Ascending aorta (tissue), 2 donors: ENCODE results near the gene VPS18. TPM values are rescaled to one million over a fixed set of nuclear protein-coding genes. Genes with fewer than 3 reads are reported as not detected.

ENCODE experiments used
- DNase-seq, 2 donors: peaks; one replicate each; pipeline ENCODE4 v3.0.0-alpha.2; 2019; ENCODE audit warnings: low spot score in 2 of 2
- H3K27ac ChIP-seq, 2 donors: fragments of 200-600 bp; sonication (generic); one replicate each; pipeline ENCODE4 v1.5.1; 2016 to 2017; ENCODE audit warnings: mild to moderate bottlenecking in 1 of 2
- H3K27me3 ChIP-seq: fragments of 200-600 bp; sonication (generic); one replicate; pipeline ENCODE4 v1.5.1; 2017
- H3K36me3 ChIP-seq, 2 donors: fragments of 200-600 bp; sonication (generic); one replicate each; pipeline ENCODE4 v1.5.1; 2016
- H3K4me1 ChIP-seq, 2 donors: fragments of 200-600 bp; sonication (generic); one replicate each; pipeline ENCODE4 v1.5.1; 2016 to 2017; ENCODE audit warnings: mild to moderate bottlenecking in 1 of 2
- H3K4me3 ChIP-seq, 2 donors: fragments of 200-600 bp; sonication (generic); one replicate each; pipeline ENCODE4 v1.5.1; 2016 to 2017; ENCODE audit warnings: mild to moderate bottlenecking in 1 of 2
- H3K9me3 ChIP-seq, 2 donors: fragments of 200-600 bp; sonication (generic); one replicate each; pipeline ENCODE4 v1.5.1; 2016
- CTCF ChIP-seq, 3 experiments: fragments of 200-600 bp in 2 of 3; fragments of 450-650 bp in 1 of 3; sonication (generic) in 2 of 3; IDR thresholded peaks; one replicate each; pipeline ENCODE4 v1.5.1; 2016 to 2019; ENCODE audit warnings: antibody characterized with exemption in 3 of 3, mild to moderate bottlenecking in 1 of 3, moderate library complexity in 1 of 3
- intact Hi-C: fragments of 100-400 bp; cut with DNase I; formaldehyde crosslinking; loops from one replicate; pipeline ENCODE4 v1.15.1; 2023
- total RNA-seq: library from RNA; depleted of rRNA; stranded (reverse); fragments of >200 nt; gene quantifications from one replicate; pipeline ENCODE4 v1.1.0, GENCODE V29; 2016

Gene VPS18
- total RNA-seq, 1 donor from 2014 or later: 51.8 TPM

- intact Hi-C loops: no loop called here
- DNase-seq: no peak
- no peak overlapping the region for H3K27ac ChIP-seq
- no peaks in the 10 kb centered on the region for H3K9me3 ChIP-seq
- no peaks in the 10 kb centered on the region for H3K27me3 ChIP-seq
- H3K4me3 ChIP-seq: no peak overlapping the region
- no peaks in the 10 kb centered on the region for H3K36me3 ChIP-seq
- H3K4me1 ChIP-seq: peaks cover 4 to 5% of the 10 kb centered on the region in 2 donors
- TF ChIP-seq CTCF (IDR thresholded peaks at IDR 0.05): no peak
Observed at GRCh38 chr15:40948706-40949473, 54.6 kb downstream of the VPS18 start.

- Histone ChIP-seq H3K27me3 (no peaks in the 10 kb centered on the region), H3K4me3 (no peak overlapping the region), H3K4me1 (peaks cover 4 to 10% of the 10 kb centered on the region in 2 donors), H3K36me3 (no peaks in the 10 kb centered on the region), H3K9me3 (no peaks in the 10 kb centered on the region), H3K27ac (no peak overlapping the region)
- no peak for TF ChIP-seq CTCF (IDR thresholded peaks at IDR 0.05)
- DNase-seq: no peak
- intact Hi-C loops: no loop called here
Observed at GRCh38 chr15:40949756-40950207, 55.5 kb downstream of the VPS18 start.

GRCh38 chr15:40951764-40952163, 57.5 kb downstream of the VPS18 start:
- no peak for TF ChIP-seq CTCF (IDR thresholded peaks at IDR 0.05)
- intact Hi-C loops: loop anchor here (2.0 kb wide), 1 partner anchor 45 kb away; no protein-coding TSS in a partner anchor
- Histone ChIP-seq H3K4me1 (peaks cover 7 to 23% of the 10 kb centered on the region in 2 donors), H3K4me3 (no peak overlapping the region), H3K36me3 (no peaks in the 10 kb centered on the region), H3K27me3 (no peaks in the 10 kb centered on the region), H3K27ac (no peak overlapping the region), H3K9me3 (no peaks in the 10 kb centered on the region)
- DNase-seq: no peak

GRCh38 chr15:40952301-40952900, 58.2 kb downstream of the VPS18 start:
- Histone ChIP-seq H3K4me3 (peak overlapping the region; percentile 64 to 96), H3K9me3 (no peaks in the 10 kb centered on the region), H3K36me3 (no peaks in the 10 kb centered on the region), H3K27ac (peak overlapping the region; percentile 80 to 82), H3K27me3 (no peaks in the 10 kb centered on the region), H3K4me1 (peaks cover 7 to 29% of the 10 kb centered on the region in 2 donors)
- intact Hi-C loops: loop anchor here (2.0 kb wide), 1 partner anchor 46 kb away; no protein-coding TSS in a partner anchor
- no peak for TF ChIP-seq CTCF (IDR thresholded peaks at IDR 0.05)
- no peak for DNase-seq

- no peaks in the 10 kb centered on the region for H3K9me3 ChIP-seq
- peak within 1 kb of the TSS; percentile 80 to 88 for H3K27ac ChIP-seq
- no peaks in the 10 kb centered on the region for H3K27me3 ChIP-seq
Observed at GRCh38 chr15:40952901-40953712, 58.9 kb downstream of the VPS18 start, which contains the start of gene CHAC1. CHAC1 (plus strand) TSS chr15:40953471; CDS start chr15:40953584, 113 bp downstream.

More at GRCh38 chr15:40952901-40953712, 58.9 kb downstream of the VPS18 start, which contains the start of gene CHAC1:
- intact Hi-C loops: loop anchor here (1.0 to 2.0 kb wide), 3 partner anchors 11 to 46 kb away; no protein-coding TSS in a partner anchor
- Histone ChIP-seq H3K36me3 (no peaks in the 10 kb centered on the region), H3K4me3 (peak within 1 kb of the TSS; percentile 64 to 96), H3K4me1 (peaks cover 7 to 35% of the 10 kb centered on the region in 2 donors)
- peak; percentile 90 to 98 for DNase-seq
- peak; percentile 0 to 18 (median 11) for TF ChIP-seq CTCF (IDR thresholded peaks at IDR 0.05)
